ENCODE data around the gene RB1. TPM values are rescaled to one million over a fixed set of nuclear protein-coding genes. Genes with fewer than 3 reads are reported as not detected.

Gene RB1
- total and polyA plus RNA-seq, 2 experiments from 2014 or later, result 19.5 to 22.3 TPM

GRCh38 chr13:48295271-48295670 is 8.3 kb upstream of the RB1 start:
- TF ChIP-seq, protein P1, sequence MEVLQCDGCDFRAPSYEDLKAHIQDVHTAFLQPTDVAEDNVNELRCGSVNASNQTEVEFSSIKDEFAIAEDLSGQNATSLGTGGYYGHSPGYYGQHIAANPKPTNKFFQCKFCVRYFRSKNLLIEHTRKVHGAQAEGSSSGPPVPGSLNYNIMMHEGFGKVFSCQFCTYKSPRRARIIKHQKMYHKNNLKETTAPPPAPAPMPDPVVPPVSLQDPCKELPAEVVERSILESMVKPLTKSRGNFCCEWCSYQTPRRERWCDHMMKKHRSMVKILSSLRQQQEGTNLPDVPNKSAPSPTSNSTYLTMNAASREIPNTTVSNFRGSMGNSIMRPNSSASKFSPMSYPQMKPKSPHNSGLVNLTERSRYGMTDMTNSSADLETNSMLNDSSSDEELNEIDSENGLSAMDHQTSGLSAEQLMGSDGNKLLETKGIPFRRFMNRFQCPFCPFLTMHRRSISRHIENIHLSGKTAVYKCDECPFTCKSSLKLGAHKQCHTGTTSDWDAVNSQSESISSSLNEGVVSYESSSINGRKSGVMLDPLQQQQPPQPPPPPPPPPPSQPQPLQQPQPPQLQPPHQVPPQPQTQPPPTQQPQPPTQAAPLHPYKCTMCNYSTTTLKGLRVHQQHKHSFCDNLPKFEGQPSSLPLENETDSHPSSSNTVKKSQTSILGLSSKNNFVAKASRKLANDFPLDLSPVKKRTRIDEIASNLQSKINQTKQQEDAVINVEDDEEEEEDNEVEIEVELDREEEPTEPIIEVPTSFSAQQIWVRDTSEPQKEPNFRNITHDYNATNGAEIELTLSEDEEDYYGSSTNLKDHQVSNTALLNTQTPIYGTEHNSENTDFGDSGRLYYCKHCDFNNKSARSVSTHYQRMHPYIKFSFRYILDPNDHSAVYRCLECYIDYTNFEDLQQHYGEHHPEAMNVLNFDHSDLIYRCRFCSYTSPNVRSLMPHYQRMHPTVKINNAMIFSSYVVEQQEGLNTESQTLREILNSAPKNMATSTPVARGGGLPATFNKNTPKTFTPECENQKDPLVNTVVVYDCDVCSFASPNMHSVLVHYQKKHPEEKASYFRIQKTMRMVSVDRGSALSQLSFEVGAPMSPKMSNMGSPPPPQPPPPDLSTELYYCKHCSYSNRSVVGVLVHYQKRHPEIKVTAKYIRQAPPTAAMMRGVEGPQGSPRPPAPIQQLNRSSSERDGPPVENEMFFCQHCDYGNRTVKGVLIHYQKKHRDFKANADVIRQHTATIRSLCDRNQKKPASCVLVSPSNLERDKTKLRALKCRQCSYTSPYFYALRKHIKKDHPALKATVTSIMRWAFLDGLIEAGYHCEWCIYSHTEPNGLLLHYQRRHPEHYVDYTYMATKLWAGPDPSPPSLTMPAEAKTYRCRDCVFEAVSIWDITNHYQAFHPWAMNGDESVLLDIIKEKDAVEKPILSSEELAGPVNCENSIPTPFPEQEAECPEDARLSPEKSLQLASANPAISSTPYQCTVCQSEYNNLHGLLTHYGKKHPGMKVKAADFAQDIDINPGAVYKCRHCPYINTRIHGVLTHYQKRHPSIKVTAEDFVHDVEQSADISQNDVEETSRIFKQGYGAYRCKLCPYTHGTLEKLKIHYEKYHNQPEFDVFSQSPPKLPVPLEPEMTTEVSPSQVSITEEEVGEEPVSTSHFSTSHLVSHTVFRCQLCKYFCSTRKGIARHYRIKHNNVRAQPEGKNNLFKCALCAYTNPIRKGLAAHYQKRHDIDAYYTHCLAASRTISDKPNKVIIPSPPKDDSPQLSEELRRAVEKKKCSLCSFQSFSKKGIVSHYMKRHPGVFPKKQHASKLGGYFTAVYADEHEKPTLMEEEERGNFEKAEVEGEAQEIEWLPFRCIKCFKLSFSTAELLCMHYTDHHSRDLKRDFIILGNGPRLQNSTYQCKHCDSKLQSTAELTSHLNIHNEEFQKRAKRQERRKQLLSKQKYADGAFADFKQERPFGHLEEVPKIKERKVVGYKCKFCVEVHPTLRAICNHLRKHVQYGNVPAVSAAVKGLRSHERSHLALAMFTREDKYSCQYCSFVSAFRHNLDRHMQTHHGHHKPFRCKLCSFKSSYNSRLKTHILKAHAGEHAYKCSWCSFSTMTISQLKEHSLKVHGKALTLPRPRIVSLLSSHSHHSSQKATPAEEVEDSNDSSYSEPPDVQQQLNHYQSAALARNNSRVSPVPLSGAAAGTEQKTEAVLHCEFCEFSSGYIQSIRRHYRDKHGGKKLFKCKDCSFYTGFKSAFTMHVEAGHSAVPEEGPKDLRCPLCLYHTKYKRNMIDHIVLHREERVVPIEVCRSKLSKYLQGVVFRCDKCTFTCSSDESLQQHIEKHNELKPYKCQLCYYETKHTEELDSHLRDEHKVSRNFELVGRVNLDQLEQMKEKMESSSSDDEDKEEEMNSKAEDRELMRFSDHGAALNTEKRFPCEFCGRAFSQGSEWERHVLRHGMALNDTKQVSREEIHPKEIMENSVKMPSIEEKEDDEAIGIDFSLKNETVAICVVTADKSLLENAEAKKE (CRISPR knock-in tag; IDR thresholded peaks at IDR 0.05), result no peak
- TF ChIP-seq CREB1 (CRISPR knock-in tag; IDR thresholded peaks at IDR 0.05; ENCODE audit: low read depth) (no peak), ZNF114 (CRISPR knock-in tag; IDR thresholded peaks at IDR 0.05) (no peak), ZNF331 (CRISPR knock-in tag; IDR thresholded peaks at IDR 0.05; ENCODE audit: low read depth) (no peak), ETS1 (IDR thresholded peaks at IDR 0.05) (no peak), EZH2 (IDR thresholded peaks at IDR 0.05; ENCODE audit: low read depth, unreplicated experiment) (no peak)
- TF ChIP-seq, protein P2, sequence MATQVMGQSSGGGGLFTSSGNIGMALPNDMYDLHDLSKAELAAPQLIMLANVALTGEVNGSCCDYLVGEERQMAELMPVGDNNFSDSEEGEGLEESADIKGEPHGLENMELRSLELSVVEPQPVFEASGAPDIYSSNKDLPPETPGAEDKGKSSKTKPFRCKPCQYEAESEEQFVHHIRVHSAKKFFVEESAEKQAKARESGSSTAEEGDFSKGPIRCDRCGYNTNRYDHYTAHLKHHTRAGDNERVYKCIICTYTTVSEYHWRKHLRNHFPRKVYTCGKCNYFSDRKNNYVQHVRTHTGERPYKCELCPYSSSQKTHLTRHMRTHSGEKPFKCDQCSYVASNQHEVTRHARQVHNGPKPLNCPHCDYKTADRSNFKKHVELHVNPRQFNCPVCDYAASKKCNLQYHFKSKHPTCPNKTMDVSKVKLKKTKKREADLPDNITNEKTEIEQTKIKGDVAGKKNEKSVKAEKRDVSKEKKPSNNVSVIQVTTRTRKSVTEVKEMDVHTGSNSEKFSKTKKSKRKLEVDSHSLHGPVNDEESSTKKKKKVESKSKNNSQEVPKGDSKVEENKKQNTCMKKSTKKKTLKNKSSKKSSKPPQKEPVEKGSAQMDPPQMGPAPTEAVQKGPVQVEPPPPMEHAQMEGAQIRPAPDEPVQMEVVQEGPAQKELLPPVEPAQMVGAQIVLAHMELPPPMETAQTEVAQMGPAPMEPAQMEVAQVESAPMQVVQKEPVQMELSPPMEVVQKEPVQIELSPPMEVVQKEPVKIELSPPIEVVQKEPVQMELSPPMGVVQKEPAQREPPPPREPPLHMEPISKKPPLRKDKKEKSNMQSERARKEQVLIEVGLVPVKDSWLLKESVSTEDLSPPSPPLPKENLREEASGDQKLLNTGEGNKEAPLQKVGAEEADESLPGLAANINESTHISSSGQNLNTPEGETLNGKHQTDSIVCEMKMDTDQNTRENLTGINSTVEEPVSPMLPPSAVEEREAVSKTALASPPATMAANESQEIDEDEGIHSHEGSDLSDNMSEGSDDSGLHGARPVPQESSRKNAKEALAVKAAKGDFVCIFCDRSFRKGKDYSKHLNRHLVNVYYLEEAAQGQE (IDR thresholded peaks at IDR 0.05; ENCODE audit: unreplicated experiment), result no peak
- H3K4me2 ChIP-seq, result no peak overlapping the region
- Mint-ChIP-seq H3K4me3 (no peak overlapping the region), H3K9me3 (no peaks in the 10 kb centered on the region), H3K27me3 (ENCODE audit: insufficient read depth, low read depth, poor library complexity) (no peaks in the 10 kb centered on the region), H3K36me3 (ENCODE audit: low read depth) (no peaks in the 10 kb centered on the region), H3K27ac (no peak overlapping the region), H3K4me1 (no peaks in the 10 kb centered on the region)
- no peaks in the 10 kb centered on the region for H3K36me3 ChIP-seq (ENCODE audit: insufficient read depth)
- peaks cover 6% of the 10 kb centered on the region; the same call in 1 of the 2 replicates for H3K9me2 ChIP-seq (ENCODE audit: insufficient read depth)
- ATAC-seq (no peak), DNase-seq (ENCODE audit: low spot score) (no peak)
- no peak overlapping the region for H2AFZ ChIP-seq
- no peak overlapping the region for H3K27ac ChIP-seq (ENCODE audit: low read depth)
- H3K4me3 ChIP-seq, result no peak overlapping the region
- H3F3A ChIP-seq (replicated peaks; ENCODE audit: low read depth), result no peaks in the 10 kb centered on the region
- no peaks in the 10 kb centered on the region for H4K20me1 ChIP-seq (replicated peaks; ENCODE audit: insufficient read depth)
- H3K4me1 ChIP-seq (ENCODE audit: insufficient read depth), result no peaks in the 10 kb centered on the region
- no peaks in the 10 kb centered on the region for H3K79me2 ChIP-seq (replicated peaks; ENCODE audit: insufficient read depth)
- no peaks in the 10 kb centered on the region for H3K27me3 ChIP-seq (ENCODE audit: insufficient read depth)

Data from GM23338 (cell line).